PC-9 (cell line): ENCODE data around the gene STK40. TPM values are rescaled to one million over a fixed set of nuclear protein-coding genes. Genes with fewer than 3 reads are reported as not detected.

ENCODE experiments used
- BruUV-seq: library from RNA; stranded (reverse); fragments of 400-500 nt; replicated peaks from 2 replicates; lab custom pipeline; 2021; lab: Mats Ljungman, UMichigan
- CTCF ChIA-PET: fragments of 300-600 bp; sonication (Branson Sonifier 250); formaldehyde crosslinking; loops from one replicate; lab custom pipeline; 2022; ENCODE audit warnings: antibody characterized with exemption; lab: Charles Lee
- POLR2A ChIA-PET: fragments of 300-600 bp; sonication (Branson Sonifier 250); formaldehyde crosslinking; loops from one replicate; lab custom pipeline; 2022; ENCODE audit warnings: antibody characterized with exemption; ENCODE audit not compliant: unreplicated experiment; lab: Charles Lee
- DNase-seq, 2 experiments: peaks; one replicate each; pipeline versions ENCODE4 v3.0.0 to v3.0.0-alpha.2; 2015 to 2022; ENCODE audit warnings: mixed read lengths in 1 of 2
- H2AFZ ChIP-seq: fragments of 200-600 bp; sonication (generic); 2 replicates; pipeline ENCODE4 v1.8.1; 2017; ENCODE audit warnings: antibody characterized with exemption
- H3F3A ChIP-seq: fragments of 200-600 bp; sonication (generic); 2 replicates; pipeline ENCODE4 v1.8.1; 2017; ENCODE audit warnings: antibody characterized with exemption, mild to moderate bottlenecking, low read depth; ENCODE audit not compliant: insufficient read depth
- H3K27ac ChIP-seq: fragments of 200-600 bp; sonication (generic); 2 replicates; pipeline ENCODE4 v1.6.1; 2016; ENCODE audit warnings: mixed run types
- H3K27me3 ChIP-seq: fragments of 200-600 bp; sonication (generic); 2 replicates; pipeline ENCODE4 v1.6.1; 2016; ENCODE audit warnings: low read depth, mixed run types; ENCODE audit not compliant: insufficient read depth
- H3K36me3 ChIP-seq: fragments of 200-600 bp; sonication (generic); 2 replicates; pipeline ENCODE4 v1.6.1; 2016; ENCODE audit warnings: low read depth, mixed run types
- H3K4me1 ChIP-seq: fragments of 200-600 bp; sonication (generic); replicated peaks from 2 replicates; pipeline ENCODE4 v1.6.1; 2016; ENCODE audit warnings: mixed run types; ENCODE audit not compliant: insufficient read depth
- H3K4me2 ChIP-seq: fragments of 200-600 bp; sonication (generic); 2 replicates; pipeline ENCODE4 v1.6.1; 2017; ENCODE audit warnings: mixed run types
- H3K4me3 ChIP-seq: fragments of 200-600 bp; sonication (generic); 2 replicates; pipeline ENCODE4 v1.6.1; 2016; ENCODE audit warnings: mixed run types
- H3K79me2 ChIP-seq: fragments of 200-600 bp; sonication (generic); 2 replicates; pipeline ENCODE4 v1.6.1; 2017; ENCODE audit warnings: low read depth, mixed run types
- H3K9me2 ChIP-seq: fragments of 200-600 bp; sonication (generic); 2 replicates; pipeline ENCODE4 v1.8.1; 2017; ENCODE audit warnings: mild to moderate bottlenecking; ENCODE audit not compliant: insufficient read depth
- H3K9me3 ChIP-seq: fragments of 200-600 bp; sonication (generic); 2 replicates; pipeline ENCODE4 v1.8.1; 2016; ENCODE audit warnings: low read depth; ENCODE audit not compliant: insufficient read depth
- H4K20me1 ChIP-seq: fragments of 200-600 bp; sonication (generic); 2 replicates; pipeline ENCODE4 v1.8.1; 2017; ENCODE audit not compliant: insufficient read depth
- EZH2 ChIP-seq: fragments of 200-600 bp; sonication (generic); IDR thresholded peaks from 2 replicates; pipeline ENCODE4 v1.8.0; 2017; ENCODE audit warnings: antibody characterized with exemption, low read depth
- intact Hi-C: fragments of 100-400 bp; cut with micrococcal nuclease; formaldehyde crosslinking; loops from one replicate; pipeline ENCODE4 v1.10.0; 2022; ENCODE audit not compliant: unreplicated experiment
- total RNA-seq: library from RNA; stranded (reverse); gene quantifications from 2 replicates; pipeline ENCODE4 v1.2.3, GENCODE V29; 2021
- TF ChIP-seq, protein P1 (sequence below): fragments of 200-600 bp; sonication (generic); conservative IDR thresholded peaks from 2 replicates; pipeline ENCODE4 v1.6.1; 2017; ENCODE audit warnings: mixed run types, antibody characterized with exemption, mild to moderate bottlenecking, moderate library complexity

Gene STK40
- total RNA-seq, 1 experiment from 2014 or later: 59.2 TPM

DNA sequence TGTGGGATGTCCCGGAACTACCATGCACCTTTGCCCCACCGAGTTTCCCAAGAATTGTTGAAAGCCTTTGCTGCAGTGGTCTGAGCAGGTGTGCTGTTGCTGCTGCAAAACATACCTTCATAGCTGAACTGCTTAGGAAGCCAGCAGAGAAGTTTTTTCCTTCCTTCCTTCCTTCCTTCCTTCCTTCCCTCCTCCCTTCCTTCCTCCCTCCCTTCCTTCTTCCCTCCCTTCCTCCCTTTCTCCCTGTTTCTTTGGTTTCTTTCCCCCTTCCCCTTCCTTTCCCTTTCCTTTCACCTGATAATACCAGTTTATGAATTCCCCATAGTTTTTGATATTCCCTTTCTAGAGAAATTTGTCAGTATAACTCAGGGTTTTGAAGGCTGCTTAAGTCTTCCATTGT lies 90.3 kb downstream of the STK40 start:
- intact Hi-C loops: no loop called here
- peaks cover 14% of the 10 kb centered on the region for H3K4me1 ChIP-seq
- POLR2A ChIA-PET: interaction anchor here (0.7 kb wide), 1 partner anchor 102 kb away, joined by 5 read pairs; no protein-coding TSS in a partner anchor
- no peak for DNase-seq
- no peaks in the 10 kb centered on the region for H3K9me3 ChIP-seq
- no peaks in the 10 kb centered on the region for H3K27me3 ChIP-seq
- H3K4me3 ChIP-seq: no peak overlapping the region
- no peaks in the 10 kb centered on the region for H3K9me2 ChIP-seq
- 0 out of 2 replicates have a peak overlapping the region, but pooled peaks have one; percentile 21 for H3K27ac ChIP-seq
- H3K4me2 ChIP-seq: no peak overlapping the region
- H2AFZ ChIP-seq: no peak overlapping the region
- peaks cover 78% of the 10 kb centered on the region for H3F3A ChIP-seq
- TF ChIP-seq, protein P1, sequence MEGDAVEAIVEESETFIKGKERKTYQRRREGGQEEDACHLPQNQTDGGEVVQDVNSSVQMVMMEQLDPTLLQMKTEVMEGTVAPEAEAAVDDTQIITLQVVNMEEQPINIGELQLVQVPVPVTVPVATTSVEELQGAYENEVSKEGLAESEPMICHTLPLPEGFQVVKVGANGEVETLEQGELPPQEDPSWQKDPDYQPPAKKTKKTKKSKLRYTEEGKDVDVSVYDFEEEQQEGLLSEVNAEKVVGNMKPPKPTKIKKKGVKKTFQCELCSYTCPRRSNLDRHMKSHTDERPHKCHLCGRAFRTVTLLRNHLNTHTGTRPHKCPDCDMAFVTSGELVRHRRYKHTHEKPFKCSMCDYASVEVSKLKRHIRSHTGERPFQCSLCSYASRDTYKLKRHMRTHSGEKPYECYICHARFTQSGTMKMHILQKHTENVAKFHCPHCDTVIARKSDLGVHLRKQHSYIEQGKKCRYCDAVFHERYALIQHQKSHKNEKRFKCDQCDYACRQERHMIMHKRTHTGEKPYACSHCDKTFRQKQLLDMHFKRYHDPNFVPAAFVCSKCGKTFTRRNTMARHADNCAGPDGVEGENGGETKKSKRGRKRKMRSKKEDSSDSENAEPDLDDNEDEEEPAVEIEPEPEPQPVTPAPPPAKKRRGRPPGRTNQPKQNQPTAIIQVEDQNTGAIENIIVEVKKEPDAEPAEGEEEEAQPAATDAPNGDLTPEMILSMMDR: no peak
- TF ChIP-seq EZH2: no peak
- H4K20me1 ChIP-seq: 0 out of 2 replicates have a peak, but pooled peaks cover 6% of the 10 kb centered on the region
- H3K36me3 ChIP-seq: peaks cover 31% of the 10 kb centered on the region
- no peaks in the 10 kb centered on the region for H3K79me2 ChIP-seq
- CTCF ChIA-PET: no interaction called here
- BruUV-seq: no TSS peak

Other genes starting within 250 kb of the STK40 start
- 112 and 116 TPM in 2 replicates for gene TRAPPC3, start 236.4 kb downstream of the STK40 start, total RNA-seq
- 150 and 173 TPM in 2 replicates for gene MAP7D1, start 229.8 kb downstream of the STK40 start, total RNA-seq
- gene THRAP3, start 161.5 kb downstream of the STK40 start, total RNA-seq: 83.2 and 143 TPM in 2 replicates
- gene SH3D21, start 79.6 kb downstream of the STK40 start, total RNA-seq: 18.3 and 25.9 TPM in 2 replicates
- gene EVA1B, start 62.3 kb downstream of the STK40 start, total RNA-seq: 12.4 and 20.5 TPM in 2 replicates
- 33.4 and 39.7 TPM in 2 replicates for gene LSM10, start 12.0 kb upstream of the STK40 start, total RNA-seq
- 21.6 and 25.7 TPM in 2 replicates for gene OSCP1, start 64.5 kb upstream of the STK40 start, total RNA-seq
- 138 and 200 TPM in 2 replicates for gene MRPS15, start 78.5 kb upstream of the STK40 start, total RNA-seq
- gene CSF3R, start 97.0 kb upstream of the STK40 start, total RNA-seq: not detected in 2 replicates